SK-N-SH (cell line): Measurements from ENCODE around the gene HBZ. TPM values are rescaled to one million over a fixed set of nuclear protein-coding genes. Genes with fewer than 3 reads are reported as not detected.

ENCODE experiments used
- CHD2 ChIP-seq: fragments of 150-350 bp; IDR thresholded peaks from 2 replicates; pipeline ENCODE4 v1.6.1; 2018; ENCODE audit warnings: low read length; ENCODE audit not compliant: partially characterized antibody
- FOSL2 ChIP-seq: IDR thresholded peaks from 2 replicates; pipeline ENCODE4 v1.4.0; 2012; ENCODE audit warnings: low read depth, mild to moderate bottlenecking, moderate library complexity, borderline replicate concordance
- FOXJ3 ChIP-seq: sonication (generic); formaldehyde crosslinking; IDR thresholded peaks from 2 replicates; pipeline ENCODE4 v1.5.1; 2020; ENCODE audit warnings: mild to moderate bottlenecking, missing genetic modification reagents
- NFIC ChIP-seq: IDR thresholded peaks from 2 replicates; pipeline ENCODE4 v1.4.0; 2012; ENCODE audit warnings: borderline replicate concordance
- NRF1 ChIP-seq: IDR thresholded peaks from 2 replicates; pipeline ENCODE4 v1.6.1; 2012; ENCODE audit warnings: low read depth, mild to moderate bottlenecking, low read length
- POLR2AphosphoS5 ChIP-seq: IDR thresholded peaks from 2 replicates; pipeline ENCODE4 v1.6.1; 2012; ENCODE audit warnings: low read depth, low read length
- RFX5 ChIP-seq: IDR thresholded peaks from 2 replicates; pipeline ENCODE4 v1.6.1; 2012; ENCODE audit warnings: mild to moderate bottlenecking, improper control_type of control experiment, low read length
- RXRA ChIP-seq: IDR thresholded peaks from 2 replicates; pipeline ENCODE4 v1.4.0; 2012; ENCODE audit warnings: low read depth, mild to moderate bottlenecking, borderline replicate concordance
- SIN3A ChIP-seq: IDR thresholded peaks from 2 replicates; pipeline ENCODE4 v1.6.1; 2012; ENCODE audit warnings: low read depth, mild to moderate bottlenecking, low read length, moderate library complexity, borderline replicate concordance
- TCF12 ChIP-seq: IDR thresholded peaks from 2 replicates; pipeline ENCODE4 v1.4.0; 2012
- polyA plus RNA-seq, 3 experiments: library from polyadenylated mRNA; depleted of rRNA; stranded (reverse); fragments of >200 nt; gene quantifications; 2 replicates each; pipeline ENCODE4 v1.2.3, GENCODE V29; 2012
- TF ChIP-seq, protein P1 (sequence below): fragments of 200-600 bp; sonication (generic); IDR thresholded peaks from 2 replicates; pipeline ENCODE4 v1.6.1; 2017; ENCODE audit warnings: antibody characterized with exemption, mild to moderate bottlenecking, moderate library complexity
- TF ChIP-seq, protein P2 (sequence below): IDR thresholded peaks from 2 replicates; pipeline ENCODE4 v1.4.0; 2012; ENCODE audit warnings: low read depth
- TF ChIP-seq, protein P3 (sequence below): IDR thresholded peaks from 2 replicates; pipeline ENCODE4 v1.4.0; 2012; ENCODE audit warnings: low read depth, borderline replicate concordance
- TF ChIP-seq, protein P4 (sequence below): IDR thresholded peaks from 2 replicates; pipeline ENCODE4 v1.6.1; 2012; ENCODE audit warnings: mild to moderate bottlenecking, low read depth, low read length, moderate library complexity
- TF ChIP-seq, protein P5 (sequence below): fragments of 150-350 bp; IDR thresholded peaks from 2 replicates; pipeline ENCODE4 v1.6.1; 2017; ENCODE audit warnings: antibody characterized with exemption, low read length, low read depth, borderline replicate concordance

The HBZ gene
- polyA plus RNA-seq, 1 of the 3 experiments (the other 2 are of a cell fraction): not detected

DNA sequence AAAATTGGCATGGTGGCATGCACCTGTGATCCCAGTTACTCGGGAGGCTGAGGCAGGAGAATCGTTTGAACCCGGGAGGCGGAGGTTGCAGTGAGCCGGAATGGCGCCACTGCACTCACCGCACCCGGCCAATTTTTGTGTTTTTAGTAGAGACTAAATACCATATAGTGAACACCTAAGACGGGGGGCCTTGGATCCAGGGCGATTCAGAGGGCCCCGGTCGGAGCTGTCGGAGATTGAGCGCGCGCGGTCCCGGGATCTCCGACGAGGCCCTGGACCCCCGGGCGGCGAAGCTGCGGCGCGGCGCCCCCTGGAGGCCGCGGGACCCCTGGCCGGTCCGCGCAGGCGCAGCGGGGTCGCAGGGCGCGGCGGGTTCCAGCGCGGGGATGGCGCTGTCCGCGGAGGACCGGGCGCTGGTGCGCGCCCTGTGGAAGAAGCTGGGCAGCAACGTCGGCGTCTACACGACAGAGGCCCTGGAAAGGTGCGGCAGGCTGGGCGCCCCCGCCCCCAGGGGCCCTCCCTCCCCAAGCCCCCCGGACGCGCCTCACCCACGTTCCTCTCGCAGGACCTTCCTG lies 27.7 kb downstream of the HBZ start, which contains the start of gene HBQ1 (continued):
- TF ChIP-seq, protein P1, sequence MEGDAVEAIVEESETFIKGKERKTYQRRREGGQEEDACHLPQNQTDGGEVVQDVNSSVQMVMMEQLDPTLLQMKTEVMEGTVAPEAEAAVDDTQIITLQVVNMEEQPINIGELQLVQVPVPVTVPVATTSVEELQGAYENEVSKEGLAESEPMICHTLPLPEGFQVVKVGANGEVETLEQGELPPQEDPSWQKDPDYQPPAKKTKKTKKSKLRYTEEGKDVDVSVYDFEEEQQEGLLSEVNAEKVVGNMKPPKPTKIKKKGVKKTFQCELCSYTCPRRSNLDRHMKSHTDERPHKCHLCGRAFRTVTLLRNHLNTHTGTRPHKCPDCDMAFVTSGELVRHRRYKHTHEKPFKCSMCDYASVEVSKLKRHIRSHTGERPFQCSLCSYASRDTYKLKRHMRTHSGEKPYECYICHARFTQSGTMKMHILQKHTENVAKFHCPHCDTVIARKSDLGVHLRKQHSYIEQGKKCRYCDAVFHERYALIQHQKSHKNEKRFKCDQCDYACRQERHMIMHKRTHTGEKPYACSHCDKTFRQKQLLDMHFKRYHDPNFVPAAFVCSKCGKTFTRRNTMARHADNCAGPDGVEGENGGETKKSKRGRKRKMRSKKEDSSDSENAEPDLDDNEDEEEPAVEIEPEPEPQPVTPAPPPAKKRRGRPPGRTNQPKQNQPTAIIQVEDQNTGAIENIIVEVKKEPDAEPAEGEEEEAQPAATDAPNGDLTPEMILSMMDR: peak; percentile 62
- TF ChIP-seq NRF1 (peak; percentile 72), RFX5 (no peak), FOSL2 (no peak), SIN3A (no peak), CHD2 (peak; percentile 30), RXRA (no peak), FOXJ3 (CRISPR knock-in tag) (no peak), POLR2AphosphoS5 (no peak), NFIC (no peak), TCF12 (no peak)
- TF ChIP-seq, protein P2, sequence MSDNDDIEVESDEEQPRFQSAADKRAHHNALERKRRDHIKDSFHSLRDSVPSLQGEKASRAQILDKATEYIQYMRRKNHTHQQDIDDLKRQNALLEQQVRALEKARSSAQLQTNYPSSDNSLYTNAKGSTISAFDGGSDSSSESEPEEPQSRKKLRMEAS: no peak
- TF ChIP-seq, protein P3, sequence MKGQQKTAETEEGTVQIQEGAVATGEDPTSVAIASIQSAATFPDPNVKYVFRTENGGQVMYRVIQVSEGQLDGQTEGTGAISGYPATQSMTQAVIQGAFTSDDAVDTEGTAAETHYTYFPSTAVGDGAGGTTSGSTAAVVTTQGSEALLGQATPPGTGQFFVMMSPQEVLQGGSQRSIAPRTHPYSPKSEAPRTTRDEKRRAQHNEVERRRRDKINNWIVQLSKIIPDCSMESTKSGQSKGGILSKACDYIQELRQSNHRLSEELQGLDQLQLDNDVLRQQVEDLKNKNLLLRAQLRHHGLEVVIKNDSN: no peak
- TF ChIP-seq, protein P4, sequence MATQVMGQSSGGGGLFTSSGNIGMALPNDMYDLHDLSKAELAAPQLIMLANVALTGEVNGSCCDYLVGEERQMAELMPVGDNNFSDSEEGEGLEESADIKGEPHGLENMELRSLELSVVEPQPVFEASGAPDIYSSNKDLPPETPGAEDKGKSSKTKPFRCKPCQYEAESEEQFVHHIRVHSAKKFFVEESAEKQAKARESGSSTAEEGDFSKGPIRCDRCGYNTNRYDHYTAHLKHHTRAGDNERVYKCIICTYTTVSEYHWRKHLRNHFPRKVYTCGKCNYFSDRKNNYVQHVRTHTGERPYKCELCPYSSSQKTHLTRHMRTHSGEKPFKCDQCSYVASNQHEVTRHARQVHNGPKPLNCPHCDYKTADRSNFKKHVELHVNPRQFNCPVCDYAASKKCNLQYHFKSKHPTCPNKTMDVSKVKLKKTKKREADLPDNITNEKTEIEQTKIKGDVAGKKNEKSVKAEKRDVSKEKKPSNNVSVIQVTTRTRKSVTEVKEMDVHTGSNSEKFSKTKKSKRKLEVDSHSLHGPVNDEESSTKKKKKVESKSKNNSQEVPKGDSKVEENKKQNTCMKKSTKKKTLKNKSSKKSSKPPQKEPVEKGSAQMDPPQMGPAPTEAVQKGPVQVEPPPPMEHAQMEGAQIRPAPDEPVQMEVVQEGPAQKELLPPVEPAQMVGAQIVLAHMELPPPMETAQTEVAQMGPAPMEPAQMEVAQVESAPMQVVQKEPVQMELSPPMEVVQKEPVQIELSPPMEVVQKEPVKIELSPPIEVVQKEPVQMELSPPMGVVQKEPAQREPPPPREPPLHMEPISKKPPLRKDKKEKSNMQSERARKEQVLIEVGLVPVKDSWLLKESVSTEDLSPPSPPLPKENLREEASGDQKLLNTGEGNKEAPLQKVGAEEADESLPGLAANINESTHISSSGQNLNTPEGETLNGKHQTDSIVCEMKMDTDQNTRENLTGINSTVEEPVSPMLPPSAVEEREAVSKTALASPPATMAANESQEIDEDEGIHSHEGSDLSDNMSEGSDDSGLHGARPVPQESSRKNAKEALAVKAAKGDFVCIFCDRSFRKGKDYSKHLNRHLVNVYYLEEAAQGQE: peak; percentile 68; the same call in 1 of the 2 replicates
- TF ChIP-seq, protein P5, sequence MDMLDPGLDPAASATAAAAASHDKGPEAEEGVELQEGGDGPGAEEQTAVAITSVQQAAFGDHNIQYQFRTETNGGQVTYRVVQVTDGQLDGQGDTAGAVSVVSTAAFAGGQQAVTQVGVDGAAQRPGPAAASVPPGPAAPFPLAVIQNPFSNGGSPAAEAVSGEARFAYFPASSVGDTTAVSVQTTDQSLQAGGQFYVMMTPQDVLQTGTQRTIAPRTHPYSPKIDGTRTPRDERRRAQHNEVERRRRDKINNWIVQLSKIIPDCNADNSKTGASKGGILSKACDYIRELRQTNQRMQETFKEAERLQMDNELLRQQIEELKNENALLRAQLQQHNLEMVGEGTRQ: no peak
